Choroid plexus epithelial cell (primary cell): ENCODE results near the gene NR5A2.
A peak's percentile ranks its signal among the peaks of the same experiment; 100 is the strongest.

Experiments used
- DNase-seq: peaks from one replicate; pipeline ENCODE4 v3.0.0-alpha.2; 2010; ENCODE audit warnings: low read depth
- H3K4me3 ChIP-seq: 2 replicates; pipeline ENCODE4 v1.5.1; 2011; ENCODE audit warnings: low read depth, mild to moderate bottlenecking, control low read depth, low read length, moderate library complexity
- CTCF ChIP-seq: conservative IDR thresholded peaks from 2 replicates; pipeline ENCODE4 v1.5.1; 2011; ENCODE audit warnings: low read depth, mild to moderate bottlenecking, control low read depth, inconsistent platforms, low read length, moderate library complexity

The NR5A2 gene

GRCh38 chr1:200154069-200154767 is 126.7 kb downstream of the NR5A2 start:
- peak; percentile 18 for DNase-seq
- TF ChIP-seq CTCF = no peak
- H3K4me3 ChIP-seq = no peak overlapping the region

- TF ChIP-seq CTCF = no peak
- DNase-seq = no peak
- no peak overlapping the region for H3K4me3 ChIP-seq
Observed at GRCh38 chr1:200157715-200158114, 130.2 kb downstream of the NR5A2 start.

- H3K4me3 ChIP-seq = no peak overlapping the region
- no peak for TF ChIP-seq CTCF
- no peak for DNase-seq
Observed at GRCh38 chr1:200161801-200162200, 134.3 kb downstream of the NR5A2 start.

- no peak for DNase-seq
- H3K4me3 ChIP-seq = no peak overlapping the region
- no peak for TF ChIP-seq CTCF
Observed at GRCh38 chr1:200162258-200162657, 134.7 kb downstream of the NR5A2 start.

- no peak for DNase-seq
- TF ChIP-seq CTCF = no peak
Observed at GRCh38 chr1:200162877-200163276, 135.4 kb downstream of the NR5A2 start.

GRCh38 chr1:200163911-200164310 is 136.4 kb downstream of the NR5A2 start:
- TF ChIP-seq CTCF = no peak
- no peak for DNase-seq
- no peak overlapping the region for H3K4me3 ChIP-seq

More at GRCh38 chr1:200162877-200163276, 135.4 kb downstream of the NR5A2 start:
- H3K4me3 ChIP-seq = no peak overlapping the region
